A549 treated with dexamethasone at 1 μM for 4 hours (cell line): ENCODE measurements around the gene APBB1IP. TPM values are rescaled to one million over a fixed set of nuclear protein-coding genes. Genes with fewer than 3 reads are reported as not detected.

Experiments used
- total RNA-seq: library from RNA; stranded (reverse); fragments of 200-300 nt; extraction: Qiagen RNA extraction; gene quantifications from 5 replicates; pipeline ENCODE4 v1.2.3, GENCODE V29; 2022

The APBB1IP gene
- total RNA-seq, result 5.0 to 6.1 TPM (median 5.6 TPM) in 5 replicates

DNA sequence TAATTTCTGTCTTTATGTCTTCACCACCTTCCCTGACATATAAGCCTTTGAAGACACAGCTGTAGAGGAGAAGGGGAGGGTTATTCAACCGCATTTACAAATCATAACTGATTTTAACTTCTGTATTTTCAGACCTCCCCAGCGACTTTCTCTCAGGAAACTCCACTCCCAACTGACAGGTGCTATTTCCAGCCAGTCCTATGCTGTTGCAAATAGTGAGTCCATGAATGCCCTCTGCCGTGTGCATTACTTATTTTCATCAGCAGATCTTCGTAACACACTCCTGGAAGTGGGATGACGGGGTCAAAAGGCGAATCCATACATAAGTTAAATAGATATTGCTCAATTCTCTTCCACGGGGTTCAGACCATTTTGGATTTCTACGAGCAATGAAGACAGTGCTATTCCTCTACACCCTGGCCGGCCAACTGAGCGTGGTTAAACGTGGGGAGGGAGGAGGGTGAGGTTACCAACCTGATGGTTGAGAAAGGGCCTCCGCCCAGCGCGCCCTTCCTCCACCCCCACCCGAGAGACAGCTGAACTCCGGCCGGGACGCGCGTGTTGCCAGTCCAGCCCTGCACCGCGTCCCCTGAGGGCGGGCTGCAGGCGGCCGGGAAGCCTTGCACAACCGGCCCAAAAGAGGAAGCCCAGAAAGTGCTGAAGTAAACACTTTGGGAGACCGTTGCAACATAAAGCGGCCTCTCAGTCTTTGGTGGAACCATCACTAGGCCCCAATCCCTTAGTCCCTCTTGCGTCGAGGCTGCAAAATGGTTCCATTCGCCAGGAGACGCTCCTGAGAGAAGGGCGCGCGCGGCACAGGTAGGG, at the start of gene APBB1IP:
TSS of gene APBB1IP (plus strand) at position 705 of the 825 bp plus-strand sequence. CDS start 53,986 bp downstream, outside the sequence.

Other genes with a start within 250 kb of the APBB1IP start
- gene GAD2, start 221.6 kb upstream of the APBB1IP start, total RNA-seq, result not detected in 5 replicates